GM18505 (cell line): ENCODE measurements around the gene CCZ1.
"Not testable (repeated sequence)": the region's sequence is repeated elsewhere in the genome, so short reads cannot be mapped to it uniquely, and the experiment has no call there.

Experiments
- ATAC-seq: cut with Tn5 transposase; IDR thresholded peaks from one replicate; pipeline ENCODE4 v1.9.1; 2021; ENCODE audit not compliant: unreplicated experiment
- POLR2A ChIP-seq: IDR thresholded peaks from 4 replicates; pipeline ENCODE4 v1.6.1; 2011; ENCODE audit warnings: borderline replicate concordance; ENCODE audit not compliant: insufficient read depth, insufficient read length; ENCODE audit errors: extremely low read depth

The CCZ1 gene

GRCh38 chr7:5898480-5899224 is at the start of gene CCZ1:
Gene CCZ1, plus strand, starts transcription at chr7:5898733. Its CDS starts 67 bp downstream, at chr7:5898800.
- TF ChIP-seq POLR2A, result peak; percentile 38
- peak; percentile 79 for ATAC-seq

DNA sequence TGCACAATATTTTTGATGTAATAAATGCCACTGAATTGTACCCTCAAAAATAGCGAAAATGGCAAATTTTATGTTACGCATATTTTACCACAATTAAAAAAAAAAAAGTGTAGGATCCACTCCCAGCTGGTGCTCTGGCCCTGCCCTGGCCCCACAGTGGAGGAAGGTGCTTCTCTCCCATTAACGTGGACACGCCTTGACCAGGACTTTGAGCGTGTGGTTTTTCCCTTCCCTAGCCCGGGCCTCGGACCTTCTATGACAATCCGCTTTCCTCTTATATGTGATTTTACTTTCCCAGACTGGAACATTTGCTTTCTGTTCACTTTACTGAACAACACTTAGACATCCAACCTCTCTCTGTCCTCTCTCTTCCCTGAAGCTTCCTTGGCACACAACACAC is 47.6 kb upstream of the CCZ1 start:
- ATAC-seq, result no peak
- no peak for TF ChIP-seq POLR2A

GRCh38 chr7:5854738-5855137 is 43.8 kb upstream of the CCZ1 start:
- no peak for TF ChIP-seq POLR2A
- ATAC-seq, result no peak

DNA sequence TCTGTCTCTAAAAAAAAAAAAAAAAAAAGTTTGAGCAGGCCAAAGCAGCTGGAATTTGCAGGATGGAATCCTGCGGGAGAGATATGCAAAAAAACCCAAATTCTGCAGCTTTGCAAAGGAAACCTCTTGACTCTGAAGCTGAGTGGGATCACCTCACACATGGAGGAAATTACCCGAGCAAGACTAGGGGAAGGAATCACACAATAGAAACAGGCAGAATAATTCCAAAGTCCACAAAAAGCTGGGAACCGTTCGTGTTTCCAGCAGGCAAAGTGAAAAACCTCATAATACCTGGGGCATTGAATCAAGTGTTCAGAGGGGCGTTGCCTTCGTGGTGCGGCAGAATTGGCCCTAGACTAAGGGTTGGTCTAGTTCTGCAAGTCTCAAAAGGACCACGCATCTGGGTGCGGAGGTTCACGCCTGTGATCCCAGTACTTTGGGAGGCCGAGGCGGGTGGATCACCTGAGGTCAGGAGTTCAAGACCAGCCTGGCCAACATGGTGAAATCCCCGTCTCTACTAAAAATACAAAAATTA is 41.4 kb upstream of the CCZ1 start:
- ATAC-seq, result not testable (repeated sequence)

- ATAC-seq, result not testable (repeated sequence)
Measured at GRCh38 chr7:5858494-5858893, 40.0 kb upstream of the CCZ1 start.

DNA sequence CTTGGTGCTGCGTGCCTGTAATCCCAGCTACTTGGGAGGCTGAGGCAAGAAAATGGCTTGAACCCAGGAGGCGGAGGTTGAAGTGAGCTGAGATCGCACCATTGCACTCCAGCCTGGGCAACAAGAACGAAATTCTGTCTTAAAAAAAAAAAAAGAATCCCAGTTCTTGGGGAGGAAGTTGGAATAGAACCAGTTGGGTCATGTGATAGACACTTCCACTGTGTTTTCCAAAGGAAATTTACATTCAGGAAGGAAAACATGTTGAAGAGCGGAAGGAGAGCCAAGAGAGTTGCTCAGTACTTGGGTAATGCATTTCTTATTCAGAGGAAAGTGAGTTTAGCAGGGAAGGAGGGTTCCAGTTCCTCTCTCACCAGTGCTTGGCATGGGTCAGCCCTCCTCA is 37.3 kb upstream of the CCZ1 start:
- ATAC-seq, result not testable (repeated sequence)

GRCh38 chr7:5862753-5863366 is 35.7 kb upstream of the CCZ1 start:
- not testable (repeated sequence) for ATAC-seq

GRCh38 chr7:5865279-5865931 is 33.1 kb upstream of the CCZ1 start:
- not testable (repeated sequence) for ATAC-seq

DNA sequence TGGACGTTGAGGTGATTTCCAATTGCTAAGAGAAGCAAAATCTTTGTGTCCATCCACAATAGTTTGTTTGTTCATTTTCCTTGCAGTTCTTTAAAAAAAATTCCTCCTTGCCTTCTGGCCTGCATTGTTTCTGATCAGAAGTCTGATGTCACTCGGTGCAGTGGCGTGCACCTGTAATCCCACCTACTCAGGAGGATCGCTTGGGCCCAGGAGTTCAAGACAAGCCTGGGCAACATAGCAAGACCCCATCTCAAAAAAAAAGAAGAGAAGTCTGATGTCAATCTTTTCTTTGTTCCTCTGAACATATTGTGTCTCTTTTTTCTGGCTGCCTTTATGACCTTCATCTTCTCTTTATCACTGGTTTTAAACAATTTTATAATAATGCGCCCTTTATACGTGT is 31.5 kb upstream of the CCZ1 start:
- TF ChIP-seq POLR2A, result no peak
- no peak for ATAC-seq

- not testable (repeated sequence) for ATAC-seq
Measured at GRCh38 chr7:5868928-5869341, 29.6 kb upstream of the CCZ1 start.

DNA sequence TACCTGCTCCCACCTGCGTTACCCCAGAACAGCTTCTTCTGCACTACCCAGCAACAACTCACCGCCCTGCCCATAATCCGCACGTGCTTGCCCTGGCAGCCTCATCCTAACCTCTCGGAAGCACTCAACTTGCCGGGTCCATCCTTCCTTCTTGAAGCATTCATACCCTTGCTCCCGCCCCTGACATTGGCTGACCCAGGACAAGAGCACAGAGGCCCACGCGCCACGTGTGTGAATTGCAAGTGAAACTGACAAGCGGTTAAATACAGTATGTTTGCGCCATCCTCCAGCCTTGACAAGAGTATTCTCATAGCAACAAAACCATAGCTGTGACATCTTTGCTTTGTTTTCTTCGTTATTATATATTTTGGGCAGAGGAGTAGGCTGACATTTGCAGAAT is 28.8 kb upstream of the CCZ1 start:
- no peak for ATAC-seq
- no peak for TF ChIP-seq POLR2A

DNA sequence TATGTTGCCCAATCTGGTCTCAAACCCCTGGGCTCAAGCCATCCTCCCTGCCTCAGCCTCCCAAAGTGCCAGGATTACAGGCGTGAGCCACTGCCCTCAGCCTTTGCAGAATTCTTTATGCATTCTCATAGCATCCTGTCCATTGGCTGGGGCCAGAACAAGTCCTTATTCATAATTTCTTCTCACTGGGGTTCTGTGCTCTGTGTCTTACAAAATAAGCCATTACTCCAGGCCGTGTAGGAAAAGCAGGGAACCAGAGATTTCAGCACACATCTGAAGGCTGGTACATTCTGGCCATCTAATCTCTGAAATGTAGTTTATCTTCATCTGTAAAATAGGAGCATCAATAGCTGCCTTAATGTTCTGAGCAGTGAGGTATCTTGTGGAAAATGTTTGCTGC is 28.2 kb upstream of the CCZ1 start:
- ATAC-seq, result no peak

GRCh38 chr7:5872326-5872725 is 26.2 kb upstream of the CCZ1 start:
- no peak for TF ChIP-seq POLR2A
- no peak for ATAC-seq

More for the DNA sequence above, 28.2 kb upstream of the CCZ1 start:
- no peak for TF ChIP-seq POLR2A

DNA sequence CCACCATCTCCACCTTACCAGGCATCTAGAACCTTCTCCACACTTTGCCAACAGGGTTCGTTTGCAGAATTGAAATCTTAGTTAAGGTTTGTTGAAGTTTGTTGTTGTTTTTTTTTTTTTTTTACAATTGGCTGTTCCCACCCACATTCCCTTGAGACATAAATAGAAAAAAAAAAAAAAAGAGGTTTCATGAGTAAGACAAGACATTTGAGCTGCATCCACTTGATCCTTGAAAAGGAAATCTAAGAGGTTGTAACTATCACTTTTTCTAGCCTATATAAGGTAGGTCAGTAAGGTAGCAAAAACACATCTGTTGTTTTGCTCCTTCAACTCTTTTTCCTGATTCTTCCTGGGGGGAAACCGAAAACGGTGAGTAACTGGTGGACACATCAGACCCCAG is 18.9 kb upstream of the CCZ1 start:
- ATAC-seq, result not testable (repeated sequence)

DNA sequence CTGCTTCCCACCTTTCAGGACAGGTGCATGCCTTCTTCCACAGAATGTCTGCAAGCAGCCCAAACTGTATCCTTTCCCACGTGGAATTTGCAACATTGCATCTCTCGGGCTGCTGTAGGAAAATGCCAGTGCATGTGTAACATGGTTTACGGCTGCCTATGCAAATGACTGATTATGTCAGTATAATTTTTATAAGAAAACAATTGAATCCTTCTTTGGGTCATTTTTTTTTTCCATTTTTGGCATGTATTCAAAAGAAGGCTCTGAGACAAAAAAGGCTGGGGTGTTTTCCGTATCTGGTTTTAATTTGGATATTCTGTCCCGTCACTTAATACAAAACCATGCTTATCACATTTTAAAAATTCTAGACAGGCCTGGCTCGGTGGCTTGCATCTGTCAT is 18.4 kb upstream of the CCZ1 start:
- not testable (repeated sequence) for ATAC-seq

DNA sequence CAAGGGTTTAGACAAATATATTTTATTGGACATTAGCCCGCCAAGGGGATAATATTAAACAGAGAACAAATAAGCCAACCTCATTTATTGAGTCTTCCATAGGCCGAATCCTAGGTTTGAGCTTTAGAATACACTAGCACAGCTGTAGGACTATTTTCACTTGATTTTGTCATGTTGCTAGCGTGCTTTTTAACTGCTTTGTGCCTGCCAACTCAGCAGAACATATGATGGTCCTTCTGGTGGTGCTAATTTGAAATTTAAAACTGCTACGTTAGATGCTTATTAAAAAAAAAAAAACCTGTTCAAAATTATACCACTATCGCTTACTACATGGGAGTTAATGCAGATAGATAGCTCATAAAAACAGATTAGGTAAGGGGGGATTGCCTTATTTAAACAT is 14.1 kb upstream of the CCZ1 start:
- not testable (repeated sequence) for ATAC-seq

GRCh38 chr7:5888021-5888420 is 10.5 kb upstream of the CCZ1 start:
- ATAC-seq, result not testable (repeated sequence)

- ATAC-seq, result not testable (repeated sequence)
Measured at GRCh38 chr7:5890244-5890643, 8.3 kb upstream of the CCZ1 start.
